Fibroblast of pulmonary artery (primary cell): Measurements from ENCODE around the gene SMIM44.

Experiments used
- DNase-seq: peaks from one replicate; pipeline ENCODE4 v3.0.0-alpha.2; 2010; ENCODE audit warnings: low read depth
- H3K4me3 ChIP-seq: replicated peaks from 2 replicates; pipeline ENCODE4 v1.5.1; 2011; ENCODE audit warnings: low read depth, mild to moderate bottlenecking, control low read depth, low read length, moderate library complexity
- CTCF ChIP-seq: IDR thresholded peaks from 2 replicates; pipeline ENCODE4 v1.5.1; 2011; ENCODE audit warnings: mild to moderate bottlenecking, control low read depth, low read length, inconsistent platforms; ENCODE audit errors: missing control alignments

Gene SMIM44

GRCh38 chr19:3459965-3460582 is 23.2 kb downstream of the SMIM44 start:
- DNase-seq = no peak
- no peak for TF ChIP-seq CTCF
- no peak overlapping the region for H3K4me3 ChIP-seq

DNA sequence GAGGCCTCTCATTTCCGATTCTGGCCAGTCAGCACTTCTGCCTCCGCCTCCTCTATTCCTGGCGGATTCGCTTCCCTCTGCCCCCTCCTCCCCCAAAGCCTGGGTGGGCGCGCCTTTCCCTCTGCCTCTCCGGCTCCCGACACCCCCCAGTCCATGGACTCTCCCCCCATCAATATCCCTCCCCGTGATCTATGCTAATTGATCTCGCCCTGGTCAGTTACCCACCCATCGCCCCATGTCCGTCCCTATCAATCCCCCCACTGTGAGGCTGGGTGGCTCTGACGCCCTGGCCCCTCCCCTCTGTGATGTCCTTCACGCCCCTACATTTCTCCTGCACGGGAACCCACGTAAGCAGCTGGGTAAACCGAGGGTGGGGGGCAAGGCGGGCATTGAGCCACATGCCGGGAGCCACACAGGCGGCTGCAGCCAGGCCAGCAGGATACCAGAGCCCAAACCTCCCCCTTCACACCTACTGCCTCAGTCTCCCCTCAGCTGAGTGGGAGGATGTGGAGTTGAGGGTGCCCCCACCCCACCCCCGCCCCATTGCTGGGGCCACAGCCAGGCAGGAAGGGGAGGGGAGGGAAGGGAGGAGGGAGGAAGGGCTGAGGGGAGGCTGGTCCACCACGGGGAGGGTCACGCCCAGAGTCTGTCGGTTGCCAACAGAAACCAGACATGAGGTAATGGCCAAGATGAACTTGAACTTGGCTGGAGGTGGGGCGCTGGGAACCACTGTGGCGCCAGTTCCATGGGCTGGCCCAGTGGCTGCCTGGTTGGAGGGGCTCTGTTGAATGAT is 24.0 kb downstream of the SMIM44 start:
- H3K4me3 ChIP-seq = peak overlapping the region; percentile 7
- TF ChIP-seq CTCF = no peak
- peak; percentile 96 for DNase-seq

DNA sequence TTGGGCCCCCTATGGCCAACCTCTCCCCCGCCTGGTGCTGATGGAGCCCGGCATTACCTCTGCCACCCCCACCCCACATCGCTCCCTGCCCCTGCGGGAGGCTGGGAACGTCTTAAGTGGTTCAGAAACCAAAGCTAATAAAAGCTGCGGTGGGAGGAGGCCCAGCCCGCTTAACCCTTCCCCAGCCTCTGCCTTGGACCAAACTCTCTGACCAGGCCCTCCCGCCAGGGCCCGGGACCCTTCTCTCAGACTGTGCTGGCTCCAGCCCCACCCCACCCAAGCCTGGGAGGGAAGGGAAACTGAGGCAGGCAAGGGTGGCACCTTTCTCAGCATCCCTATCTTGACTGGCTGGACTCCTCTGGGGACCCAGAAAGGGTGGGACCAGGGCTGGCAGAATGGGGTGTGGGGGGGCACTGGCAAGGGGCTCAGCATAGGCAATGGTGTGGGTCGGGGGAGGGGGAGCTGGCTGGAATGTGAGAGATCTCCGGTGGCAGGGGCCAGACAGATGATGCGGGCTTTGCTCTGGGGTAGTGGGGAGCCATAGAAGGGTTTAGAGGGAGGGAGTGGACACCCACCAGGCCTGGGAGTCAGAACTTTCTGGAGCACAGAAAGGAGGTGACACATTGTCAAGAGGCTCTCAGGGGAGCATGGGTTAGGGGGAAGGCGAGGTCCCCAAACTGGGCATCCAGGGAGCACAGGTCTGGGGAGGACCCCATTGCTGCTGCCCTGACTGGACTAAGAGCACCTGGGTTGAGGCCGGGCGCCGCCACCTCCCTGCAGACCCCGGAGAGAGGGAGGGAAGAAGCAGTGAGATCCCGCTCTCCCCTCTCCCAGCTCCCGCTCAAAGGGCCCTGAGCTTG is 24.8 kb downstream of the SMIM44 start:
- no peak for DNase-seq
- H3K4me3 ChIP-seq = no peak overlapping the region
- no peak for TF ChIP-seq CTCF

DNA sequence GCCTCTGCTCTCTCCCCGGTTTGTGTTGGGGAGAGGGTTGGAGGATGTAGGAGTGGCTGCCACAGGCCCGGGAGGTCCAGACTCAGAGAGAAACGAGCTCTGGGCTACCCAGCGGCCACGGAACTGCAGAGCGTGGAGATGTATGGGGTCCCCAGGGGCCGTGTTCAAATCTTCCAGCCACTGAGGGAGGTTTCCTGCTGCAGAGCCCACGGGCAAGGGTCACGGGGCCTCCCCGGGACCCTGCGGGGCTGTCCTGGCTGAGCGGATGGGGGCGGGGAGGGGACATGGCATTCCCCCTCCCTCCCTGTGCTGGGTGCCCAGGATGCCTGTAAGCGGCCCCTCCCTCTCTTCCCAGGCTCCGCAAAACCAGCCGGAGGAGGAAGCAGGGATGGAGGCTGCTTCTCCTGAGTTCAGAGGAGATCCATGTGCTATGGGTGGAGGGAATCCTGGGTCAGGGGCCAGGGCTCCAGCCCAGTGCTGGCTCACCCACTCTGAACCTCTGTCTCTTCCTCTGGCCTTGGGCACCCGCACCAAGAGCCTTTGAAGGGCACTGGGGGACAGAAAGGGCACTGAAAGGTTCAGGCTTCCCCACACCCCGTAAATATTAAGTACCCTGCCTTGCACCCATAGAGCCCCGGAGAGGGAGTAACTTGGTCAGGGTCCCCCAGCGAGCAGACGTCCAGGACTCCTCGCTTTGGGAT is 25.6 kb downstream of the SMIM44 start:
- no peak for TF ChIP-seq CTCF
- no peak overlapping the region for H3K4me3 ChIP-seq
- no peak for DNase-seq

GRCh38 chr19:3456925-3457527 is 26.2 kb downstream of the SMIM44 start:
- no peak for DNase-seq
- H3K4me3 ChIP-seq = no peak overlapping the region
- no peak for TF ChIP-seq CTCF

DNA sequence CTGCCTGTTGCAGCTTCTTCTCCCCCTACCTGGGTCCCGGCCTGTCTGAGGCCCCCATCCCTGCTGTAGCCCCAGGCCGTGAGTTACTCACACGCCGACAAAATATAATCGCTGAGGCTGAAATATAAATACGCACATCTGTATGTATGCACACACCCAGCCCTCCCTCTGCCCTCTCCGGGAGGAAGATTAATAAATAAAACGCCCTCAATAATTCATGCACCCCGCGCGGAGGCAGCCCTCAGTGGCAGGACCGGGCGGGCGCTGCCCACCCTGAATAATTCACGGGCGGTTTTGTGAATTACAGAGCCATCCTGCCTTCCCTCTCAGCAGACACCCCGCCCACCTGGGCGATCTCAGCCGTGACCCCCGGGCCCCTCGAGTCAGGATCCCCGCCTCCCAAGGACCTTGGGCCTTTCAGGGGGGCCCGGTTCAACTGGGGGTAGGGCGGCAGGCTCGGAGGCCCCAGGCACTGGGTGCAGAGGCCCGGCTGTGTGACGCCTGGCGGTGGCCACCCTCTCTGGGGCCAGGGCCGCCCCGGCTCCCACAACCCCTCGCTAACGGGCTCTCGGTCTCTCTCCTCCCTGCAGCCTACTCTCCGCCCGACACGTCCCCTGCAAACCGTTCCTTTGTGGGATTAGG is 27.2 kb downstream of the SMIM44 start:
- no peak overlapping the region for H3K4me3 ChIP-seq
- no peak for DNase-seq
- no peak for TF ChIP-seq CTCF
